ENCODE measurements around the gene KIF21A. TPM values are rescaled to one million over a fixed set of nuclear protein-coding genes. Genes with fewer than 3 reads are reported as not detected.

KIF21A gene
- total RNA-seq, 2 donors from 2014 or later: 32.3 to 35.3 TPM

DNA sequence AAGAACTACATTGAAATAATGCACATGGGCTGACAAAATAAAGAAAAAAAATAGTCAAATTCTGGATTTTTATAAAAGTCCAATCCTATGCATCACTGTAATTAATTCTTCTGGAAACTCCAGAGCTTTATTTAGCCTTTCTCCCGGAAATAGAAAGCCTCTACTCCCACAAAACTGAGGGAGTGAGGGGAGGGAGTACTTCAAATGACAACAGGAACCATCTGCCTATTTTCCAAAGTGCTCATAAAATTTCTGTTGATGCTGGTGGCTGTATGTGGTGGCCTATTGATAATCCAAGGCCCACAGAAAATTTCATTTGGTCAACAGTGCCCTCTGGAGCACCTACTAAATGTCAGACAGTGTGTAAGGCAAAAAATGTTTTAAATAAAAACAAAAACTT lies 64.6 kb downstream of the KIF21A start:
- Histone ChIP-seq H3K4me3 (ENCODE audit: low read length) (no peak overlapping the region), H3K27me3 (ENCODE audit: control insufficient read depth, insufficient read depth, low read length, poor library complexity, severe bottlenecking) (no peaks in the 10 kb centered on the region), H3K36me3 (ENCODE audit: control insufficient read depth, insufficient read depth, low read length) (no peaks in the 10 kb centered on the region), H3K9me3 (ENCODE audit: control insufficient read depth, low read length) (no peaks in the 10 kb centered on the region), H3K9ac (ENCODE audit: extremely low read depth, low read length, poor library complexity, severe bottlenecking) (no peak overlapping the region), H3K4me1 (ENCODE audit: control insufficient read depth, insufficient read depth, low read length) (no peaks in the 10 kb centered on the region), H3K27ac (ENCODE audit: low read depth, low read length) (no peak overlapping the region)
- no peaks in the 10 kb centered on the region for H3K36me3 Mint-ChIP-seq (ENCODE audit: low read depth)
- H3K27ac Mint-ChIP-seq: no peak overlapping the region
- TF ChIP-seq, protein P1, sequence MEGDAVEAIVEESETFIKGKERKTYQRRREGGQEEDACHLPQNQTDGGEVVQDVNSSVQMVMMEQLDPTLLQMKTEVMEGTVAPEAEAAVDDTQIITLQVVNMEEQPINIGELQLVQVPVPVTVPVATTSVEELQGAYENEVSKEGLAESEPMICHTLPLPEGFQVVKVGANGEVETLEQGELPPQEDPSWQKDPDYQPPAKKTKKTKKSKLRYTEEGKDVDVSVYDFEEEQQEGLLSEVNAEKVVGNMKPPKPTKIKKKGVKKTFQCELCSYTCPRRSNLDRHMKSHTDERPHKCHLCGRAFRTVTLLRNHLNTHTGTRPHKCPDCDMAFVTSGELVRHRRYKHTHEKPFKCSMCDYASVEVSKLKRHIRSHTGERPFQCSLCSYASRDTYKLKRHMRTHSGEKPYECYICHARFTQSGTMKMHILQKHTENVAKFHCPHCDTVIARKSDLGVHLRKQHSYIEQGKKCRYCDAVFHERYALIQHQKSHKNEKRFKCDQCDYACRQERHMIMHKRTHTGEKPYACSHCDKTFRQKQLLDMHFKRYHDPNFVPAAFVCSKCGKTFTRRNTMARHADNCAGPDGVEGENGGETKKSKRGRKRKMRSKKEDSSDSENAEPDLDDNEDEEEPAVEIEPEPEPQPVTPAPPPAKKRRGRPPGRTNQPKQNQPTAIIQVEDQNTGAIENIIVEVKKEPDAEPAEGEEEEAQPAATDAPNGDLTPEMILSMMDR (conservative IDR thresholded peaks at IDR 0.05): no peak
- WGBS, 2 experiments (ENCODE audit: insufficient coverage in 1 of 2, insufficient read length in 1 of 2): no CpG with 5 or more reads among the region's 1 CpG
- H3K27me3 Mint-ChIP-seq (ENCODE audit: insufficient read depth): no peaks in the 10 kb centered on the region
- DNase-seq: no peak
- no peaks in the 10 kb centered on the region for H3K4me1 Mint-ChIP-seq
- H3K9me3 Mint-ChIP-seq: no peaks in the 10 kb centered on the region
- H3K4me3 Mint-ChIP-seq: no peak overlapping the region

DNA sequence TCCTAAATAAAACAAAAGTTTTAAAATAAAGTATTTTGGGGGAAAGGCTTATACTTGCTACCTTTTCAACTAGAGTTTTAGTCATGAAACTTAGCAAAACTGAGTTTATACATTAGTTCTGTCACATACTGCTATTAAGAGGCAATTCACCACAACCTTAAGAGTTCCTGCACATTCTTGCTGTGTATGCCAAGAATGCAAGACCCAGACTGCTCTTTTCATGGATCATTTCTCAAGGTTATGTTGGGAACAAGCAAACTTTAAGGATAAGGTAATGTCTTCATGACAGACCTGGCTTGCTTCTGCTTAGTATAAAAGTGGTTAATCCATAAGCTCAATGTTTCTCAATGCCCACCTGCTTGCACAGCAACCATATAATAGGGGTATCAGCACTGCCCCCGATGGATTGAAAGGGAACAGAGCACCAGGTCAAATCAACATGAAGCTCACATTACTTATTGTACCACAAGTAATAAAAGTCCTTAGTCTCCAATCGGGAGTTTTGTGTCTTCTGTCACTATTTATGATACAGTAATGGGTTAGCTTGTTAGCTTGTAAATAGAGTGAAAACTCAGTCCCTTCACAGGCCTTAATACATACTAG lies 67.6 kb downstream of the KIF21A start:
- no peak overlapping the region for H3K9ac ChIP-seq (ENCODE audit: extremely low read depth, low read length, poor library complexity, severe bottlenecking)
- 83% methylated on average over 2 of the region's 2 CpGs; no CpG with 5 or more reads in 1 of the 2 experiments for WGBS, 2 experiments (ENCODE audit: insufficient coverage in 1 of 2, insufficient read length in 1 of 2)
- Mint-ChIP-seq H3K36me3 (ENCODE audit: low read depth) (no peaks in the 10 kb centered on the region), H3K27me3 (ENCODE audit: insufficient read depth) (no peaks in the 10 kb centered on the region), H3K4me3 (no peak overlapping the region), H3K4me1 (peaks cover 7% of the 10 kb centered on the region), H3K9me3 (no peaks in the 10 kb centered on the region), H3K27ac (no peak overlapping the region)
- H3K27ac ChIP-seq (ENCODE audit: low read depth, low read length): no peak overlapping the region
- H3K4me1 ChIP-seq (ENCODE audit: control insufficient read depth, insufficient read depth, low read length): no peaks in the 10 kb centered on the region
- H3K4me3 ChIP-seq (ENCODE audit: low read length): no peak overlapping the region
- TF ChIP-seq, protein P1 (conservative IDR thresholded peaks at IDR 0.05): peak; percentile 69
- peak; percentile 72 for DNase-seq
- no peaks in the 10 kb centered on the region for H3K9me3 ChIP-seq (ENCODE audit: control insufficient read depth, low read length)
- H3K36me3 ChIP-seq (ENCODE audit: control insufficient read depth, insufficient read depth, low read length): no peaks in the 10 kb centered on the region
- H3K27me3 ChIP-seq (ENCODE audit: control insufficient read depth, insufficient read depth, low read length, poor library complexity, severe bottlenecking): no peaks in the 10 kb centered on the region

DNA sequence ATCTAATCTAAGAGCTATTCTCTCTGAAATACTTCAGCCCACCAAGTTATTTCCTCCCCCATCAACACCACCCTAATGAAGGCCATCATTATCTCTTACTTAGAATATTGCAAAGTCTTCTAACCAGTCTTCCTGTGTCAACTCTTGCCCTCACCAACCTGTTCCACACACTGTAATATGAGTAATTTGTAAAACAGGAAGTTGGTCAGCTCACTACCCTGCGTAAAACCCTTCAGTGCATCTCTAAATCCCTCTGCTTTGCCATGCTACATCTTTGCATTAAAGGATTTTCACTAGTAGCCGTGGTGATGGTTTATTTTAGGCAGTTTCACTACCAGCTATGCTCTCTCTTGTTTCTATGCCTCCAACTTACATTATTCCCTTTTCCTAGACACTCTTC lies 70.0 kb downstream of the KIF21A start:
- 87 to 89% methylated on average over 2 of the region's 2 CpGs for WGBS, 2 experiments (ENCODE audit: insufficient coverage in 1 of 2, insufficient read length in 1 of 2)

More for the DNA sequence above, 70.0 kb downstream of the KIF21A start:
- Histone ChIP-seq H3K36me3 (ENCODE audit: control insufficient read depth, insufficient read depth, low read length) (peaks cover 6% of the 10 kb centered on the region), H3K27me3 (ENCODE audit: control insufficient read depth, insufficient read depth, low read length, poor library complexity, severe bottlenecking) (no peaks in the 10 kb centered on the region), H3K27ac (ENCODE audit: low read depth, low read length) (no peak overlapping the region), H3K4me1 (ENCODE audit: control insufficient read depth, insufficient read depth, low read length) (no peaks in the 10 kb centered on the region), H3K4me3 (ENCODE audit: low read length) (no peak overlapping the region), H3K9ac (ENCODE audit: extremely low read depth, low read length, poor library complexity, severe bottlenecking) (no peak overlapping the region), H3K9me3 (ENCODE audit: control insufficient read depth, low read length) (no peaks in the 10 kb centered on the region)
- no peaks in the 10 kb centered on the region for H3K27me3 Mint-ChIP-seq (ENCODE audit: insufficient read depth)
- peaks cover 7% of the 10 kb centered on the region for H3K4me1 Mint-ChIP-seq
- H3K4me3 Mint-ChIP-seq: no peak overlapping the region
- no peaks in the 10 kb centered on the region for H3K9me3 Mint-ChIP-seq
- TF ChIP-seq, protein P1 (conservative IDR thresholded peaks at IDR 0.05): no peak
- H3K27ac Mint-ChIP-seq: no peak overlapping the region
- DNase-seq: no peak
- peaks cover 3% of the 10 kb centered on the region for H3K36me3 Mint-ChIP-seq (ENCODE audit: low read depth)
